GM18858 (cell line): ENCODE results near the gene ADCY6.

Experiments
- ATAC-seq: cut with Tn5 transposase; IDR thresholded peaks from one replicate; pipeline ENCODE4 v1.9.1; 2021; ENCODE audit not compliant: unreplicated experiment

The ADCY6 gene

DNA sequence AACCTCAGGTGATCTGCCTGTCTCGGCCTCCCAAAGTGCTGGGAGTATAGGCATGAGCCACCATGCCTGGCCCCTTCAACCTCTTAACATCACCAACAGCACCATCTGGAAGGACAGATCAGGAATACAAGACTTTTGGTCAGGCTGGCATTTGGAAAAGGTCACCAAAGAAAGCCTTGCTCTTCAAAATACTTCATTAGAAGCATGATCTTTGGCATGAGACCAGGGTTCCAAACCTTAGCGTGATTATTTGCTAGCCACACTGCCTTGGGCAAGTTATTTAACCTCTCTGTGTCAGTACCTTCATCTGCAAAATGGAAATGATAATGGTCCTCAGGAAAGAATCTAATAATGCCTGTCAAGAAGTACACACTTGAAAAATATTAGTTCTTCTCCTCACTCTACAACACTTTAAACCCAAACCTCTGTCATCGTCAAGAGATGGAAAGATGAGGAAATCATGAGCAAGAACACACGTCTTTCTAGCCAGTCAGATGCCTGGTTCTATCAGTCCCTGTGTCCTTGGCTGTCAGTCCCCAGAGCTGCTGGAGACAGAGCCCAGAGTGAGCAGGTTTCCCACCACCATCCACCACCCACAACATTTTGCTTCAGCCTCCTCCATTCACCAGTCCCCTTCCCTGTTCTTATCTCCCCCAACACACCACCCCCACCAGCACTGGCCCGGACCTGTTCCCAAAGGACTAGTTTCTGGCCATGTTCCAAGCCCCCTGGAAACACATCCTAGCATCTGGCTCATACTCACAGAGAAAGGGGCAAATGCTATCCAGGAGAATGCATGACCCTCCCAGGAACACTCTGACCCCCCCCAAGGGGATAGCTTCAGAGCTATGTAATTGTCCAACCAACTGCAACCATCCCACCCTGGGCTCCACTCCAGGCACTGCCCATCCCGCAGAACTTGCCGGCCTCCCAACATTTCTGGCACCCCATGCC, 2.0 kb downstream of the ADCY6 start:
- no peak for ATAC-seq

DNA sequence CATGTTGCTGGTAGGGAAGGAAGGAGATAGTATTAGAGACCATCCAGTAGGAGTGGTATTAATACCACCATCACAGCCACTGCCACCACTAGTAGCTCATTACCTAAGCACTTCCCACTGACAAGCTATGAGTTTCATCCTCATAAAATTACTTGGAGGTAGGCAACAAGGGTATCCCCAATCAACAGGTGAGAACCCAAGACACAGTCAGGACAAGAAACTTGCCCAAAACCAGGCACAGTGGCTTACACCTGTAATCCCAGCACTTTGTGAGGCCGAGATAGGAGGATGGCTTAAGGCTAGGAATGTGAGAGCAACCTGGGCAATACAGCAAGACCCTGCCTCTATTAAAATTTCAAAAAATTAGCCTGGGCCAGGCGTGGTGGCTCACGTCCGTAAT, 5.5 kb downstream of the ADCY6 start:
- no peak for ATAC-seq

DNA sequence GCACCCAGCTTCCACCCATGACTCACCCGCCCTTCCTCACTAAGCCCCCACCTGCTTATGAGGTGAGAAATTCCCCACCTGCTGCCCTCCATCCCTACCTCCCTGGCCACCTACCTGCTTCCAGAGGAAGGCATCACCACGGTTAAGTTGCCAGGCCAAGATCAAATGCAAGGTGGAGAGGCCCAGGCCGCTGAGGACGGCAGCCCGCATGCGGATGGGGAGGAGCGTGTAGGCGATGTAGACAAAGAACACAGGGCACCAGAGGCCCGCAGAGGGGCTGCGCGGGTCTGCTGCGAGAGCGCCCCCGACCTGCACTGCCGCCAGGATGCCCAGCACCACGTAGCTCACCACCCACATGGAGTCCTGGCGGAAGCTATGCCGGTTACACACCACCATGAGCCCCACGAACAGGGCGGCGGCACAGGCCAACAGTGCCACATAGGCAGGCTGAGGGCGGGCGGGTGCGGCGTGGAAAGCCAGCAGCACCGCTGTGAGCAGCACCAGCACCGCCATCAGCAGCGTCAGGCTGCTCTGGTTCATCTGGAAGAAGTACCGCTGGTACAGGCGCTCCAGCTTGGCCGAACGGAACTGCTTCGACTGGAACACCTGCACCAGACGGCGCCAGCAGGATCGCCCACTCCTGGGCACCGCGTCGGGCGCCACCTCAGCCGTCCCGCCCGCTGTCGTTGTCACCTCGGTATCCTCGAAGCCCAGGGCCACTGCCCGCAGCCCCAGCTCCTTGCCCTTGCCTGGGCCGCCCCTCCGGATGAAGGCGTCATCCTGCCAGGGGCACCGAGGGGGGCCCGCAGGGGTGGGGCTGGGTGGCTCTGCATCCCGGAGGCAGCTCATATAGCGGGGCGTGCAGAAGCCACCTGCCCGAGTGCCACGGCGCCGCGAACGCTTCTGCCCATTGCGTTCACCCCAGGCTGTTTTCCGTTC, 6.2 kb downstream of the ADCY6 start:
- no peak for ATAC-seq

DNA sequence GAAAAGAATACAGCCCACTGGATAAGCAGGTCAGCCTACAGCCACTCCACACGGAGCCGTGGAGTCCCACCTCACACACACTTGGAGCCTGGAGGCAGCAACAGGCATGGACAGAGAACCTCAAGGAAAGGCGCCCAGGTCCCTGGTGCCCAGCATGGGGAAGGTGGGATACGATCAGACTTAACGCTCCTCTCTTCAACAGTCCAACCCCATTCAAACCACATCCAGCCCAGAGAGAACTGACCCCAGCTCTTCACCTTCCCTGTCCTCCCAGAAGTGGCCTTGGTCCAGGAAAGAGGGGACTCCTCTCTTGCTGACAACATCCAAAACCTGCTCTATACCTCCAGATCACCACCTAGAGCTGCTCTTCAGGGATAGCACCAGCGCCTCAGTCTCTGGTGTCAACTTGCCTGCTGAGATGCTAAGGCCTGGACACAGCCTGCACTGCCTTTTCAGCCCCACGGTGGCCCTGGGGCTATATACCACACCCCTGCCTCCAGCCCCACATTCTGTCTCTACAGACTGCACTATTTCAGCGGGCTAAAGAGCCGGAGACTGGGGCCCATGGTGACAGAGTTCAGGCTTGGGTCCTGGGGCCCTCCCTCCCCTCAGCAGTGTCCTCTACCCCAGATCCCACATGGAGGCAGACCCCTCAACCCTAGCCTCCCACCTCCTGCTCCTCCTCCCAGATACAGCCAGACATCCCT, 7.0 kb downstream of the ADCY6 start:
- ATAC-seq, result no peak

DNA sequence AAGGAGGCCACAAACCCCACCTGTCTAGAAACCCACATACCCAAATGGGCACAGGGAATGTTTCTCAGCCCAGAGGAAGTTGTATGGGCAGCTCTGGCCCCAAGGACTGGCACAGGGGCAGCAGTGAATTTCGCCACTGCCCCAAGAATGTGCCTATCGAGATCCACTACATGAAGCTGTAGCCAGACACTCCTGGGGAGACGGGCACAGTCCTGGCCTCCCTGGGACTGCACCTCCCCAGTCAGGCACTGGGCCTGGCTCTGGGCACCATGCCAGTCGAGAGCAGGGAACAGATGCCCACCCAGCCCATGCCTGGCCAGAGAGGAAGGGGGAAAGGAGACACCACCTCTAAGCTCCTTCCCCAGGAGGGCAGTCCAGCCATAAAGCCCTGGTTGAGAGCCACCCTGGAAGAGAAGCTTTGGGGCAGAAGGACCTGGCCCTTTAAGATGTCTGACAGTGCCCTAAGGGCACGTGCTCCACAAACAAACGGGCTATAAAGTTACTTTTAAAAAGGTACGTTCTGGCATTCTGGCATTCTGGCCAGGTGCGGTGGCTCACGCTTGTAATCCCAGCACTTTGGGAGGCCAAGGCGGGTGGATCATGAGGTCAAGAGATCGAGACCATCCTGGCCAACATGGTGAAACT, 8.4 kb downstream of the ADCY6 start:
- ATAC-seq, result no peak

DNA sequence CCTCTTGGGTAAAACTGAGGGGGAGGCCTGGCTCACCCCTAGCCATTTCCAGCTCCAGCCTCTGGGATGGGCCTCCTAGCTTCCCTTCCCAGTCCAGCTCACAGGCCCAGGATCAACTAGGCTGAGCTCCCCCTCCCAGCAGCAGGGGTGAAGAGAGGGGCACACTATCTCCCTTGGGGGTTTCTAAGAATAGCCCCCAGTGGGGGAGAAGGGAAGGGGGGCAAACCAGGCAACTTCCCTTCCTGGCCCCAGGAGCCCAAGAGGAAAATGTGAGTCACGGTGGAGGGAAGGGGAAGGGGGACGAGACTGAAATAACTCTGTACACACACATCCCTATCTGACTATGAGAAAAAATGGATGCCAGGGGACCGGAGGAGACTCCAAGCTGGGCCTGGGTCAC, 9.0 kb downstream of the ADCY6 start:
- ATAC-seq, result no peak

DNA sequence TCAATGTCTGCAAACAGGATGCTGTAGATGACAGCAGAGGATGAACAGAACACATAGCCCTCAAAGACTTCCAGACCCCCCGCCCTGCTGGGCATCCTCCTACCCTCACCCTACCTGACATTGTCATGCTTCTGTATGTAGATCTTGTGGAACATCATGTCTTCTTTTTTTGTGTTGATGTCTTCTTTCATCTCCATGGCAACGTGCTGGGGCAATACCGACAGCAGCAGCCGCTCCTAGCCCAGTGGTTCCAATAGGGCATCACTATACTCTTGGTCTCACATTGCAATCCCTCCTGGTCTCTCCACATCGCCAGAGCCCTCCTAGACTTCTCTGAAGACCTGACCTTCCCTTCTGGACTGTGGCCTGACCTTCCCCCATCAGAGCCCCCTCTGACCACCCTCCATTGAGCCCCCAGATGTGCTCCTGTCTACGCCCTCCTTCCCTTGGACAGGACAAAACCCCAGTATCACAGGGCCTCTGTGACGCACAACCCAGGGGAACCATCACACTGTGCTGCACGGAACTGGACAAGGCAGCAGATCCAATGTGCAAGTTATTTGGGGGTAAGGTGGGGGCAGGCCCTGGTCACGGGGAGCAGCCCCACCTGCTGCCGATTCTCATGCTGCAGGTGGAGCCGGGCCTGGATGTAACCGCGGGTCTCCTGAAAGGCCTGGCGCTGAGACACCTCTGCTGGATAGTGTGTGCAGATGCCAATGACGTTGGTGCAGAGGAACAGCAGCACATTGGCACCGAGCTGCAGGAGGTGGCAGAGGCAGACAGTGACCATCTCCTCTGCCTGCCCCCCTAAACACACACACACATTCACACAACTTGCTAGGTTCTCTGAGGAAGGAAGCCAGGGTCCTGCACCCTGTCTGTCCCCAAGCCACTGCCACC, 11.1 kb downstream of the ADCY6 start:
- no peak for ATAC-seq

DNA sequence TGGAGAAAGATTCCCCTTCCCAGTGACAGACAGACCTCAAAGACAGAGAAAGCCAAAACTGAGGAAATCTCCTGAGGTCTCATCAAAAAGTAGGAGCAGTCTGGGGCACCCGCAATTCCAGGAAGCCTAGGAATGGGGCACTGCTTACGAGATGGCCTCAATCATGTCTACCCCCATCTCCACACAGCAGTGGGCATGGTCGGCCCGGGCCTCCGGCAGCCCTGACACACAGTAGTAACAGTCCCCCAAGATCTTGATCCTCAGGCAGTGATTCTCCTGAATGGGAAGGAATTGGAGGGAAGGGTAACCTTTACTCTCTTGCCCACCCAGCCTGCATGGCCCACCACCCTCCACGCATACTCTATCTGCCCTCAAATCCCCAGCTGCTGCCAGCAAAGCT, 11.9 kb downstream of the ADCY6 start:
- no peak for ATAC-seq

DNA sequence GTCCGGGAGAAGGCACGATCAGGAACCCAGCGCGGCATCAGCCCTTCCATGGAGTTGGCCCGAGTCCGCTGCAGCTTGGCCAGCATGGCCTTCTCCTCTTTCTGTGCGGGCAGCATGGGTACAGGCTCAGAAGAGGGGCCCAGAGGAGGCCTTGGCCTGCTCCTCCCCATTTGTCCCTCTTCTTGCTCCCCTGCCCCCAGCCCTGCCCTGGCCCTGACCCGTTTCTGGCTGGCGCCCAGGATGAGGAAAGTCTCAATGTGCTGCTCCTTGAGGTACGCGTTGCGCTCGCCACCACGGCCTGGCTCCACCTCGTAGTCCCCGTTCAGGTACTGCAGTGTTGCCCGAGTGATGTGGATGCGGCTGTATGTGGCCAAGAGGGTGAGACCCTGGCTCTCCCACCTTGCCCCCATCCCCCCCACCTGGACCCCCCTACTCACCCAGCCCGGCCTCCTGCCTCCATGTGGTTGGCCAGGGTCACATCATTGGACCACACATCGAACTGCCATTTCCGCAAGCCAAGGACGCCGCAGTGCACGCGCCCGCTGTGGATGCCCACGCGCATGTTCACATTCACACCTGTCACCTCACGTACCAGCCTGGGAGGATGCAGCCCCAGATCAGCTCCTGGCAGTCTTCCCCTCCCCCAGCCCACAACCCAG, 12.8 kb downstream of the ADCY6 start:
- ATAC-seq, result no peak

DNA sequence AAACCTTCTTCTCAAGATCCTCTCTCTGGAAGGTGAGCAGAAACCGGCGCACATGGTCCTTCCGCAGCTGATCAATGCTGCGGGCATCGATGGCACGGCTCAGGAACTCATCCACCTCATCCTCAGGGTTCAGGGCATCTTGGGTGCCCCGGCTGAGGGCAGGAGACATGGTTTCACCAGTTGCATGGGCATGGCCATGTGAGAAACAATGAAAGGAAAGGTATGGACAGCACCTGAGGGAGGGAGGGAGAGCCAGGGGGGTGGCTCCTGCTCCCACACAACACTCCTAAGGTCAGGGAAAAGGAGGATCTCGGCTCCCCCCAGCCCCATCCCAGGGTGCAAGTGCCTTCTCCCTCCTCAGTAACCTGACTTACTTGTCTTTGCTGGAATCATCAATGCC, 13.6 kb downstream of the ADCY6 start:
- ATAC-seq, result no peak

DNA sequence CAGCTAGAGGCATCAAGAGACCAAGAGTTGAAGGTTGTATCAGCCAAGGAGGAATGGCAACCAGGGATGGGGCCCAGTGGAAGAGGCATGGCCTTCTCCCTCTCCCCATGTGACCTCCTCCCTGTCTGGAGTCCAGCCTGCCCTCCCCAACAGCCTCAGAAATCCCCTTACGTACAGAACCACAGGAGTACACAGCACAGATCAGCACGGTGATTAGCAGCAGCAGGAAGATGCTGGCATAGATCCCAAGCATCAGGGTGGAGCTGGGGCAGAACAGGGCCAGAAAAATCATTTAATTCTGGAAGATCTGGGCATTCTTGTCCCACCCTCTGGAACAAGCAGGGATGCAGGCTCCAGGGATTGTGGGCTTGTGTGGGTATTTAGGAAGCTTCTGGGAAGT, 14.4 kb downstream of the ADCY6 start:
- no peak for ATAC-seq

DNA sequence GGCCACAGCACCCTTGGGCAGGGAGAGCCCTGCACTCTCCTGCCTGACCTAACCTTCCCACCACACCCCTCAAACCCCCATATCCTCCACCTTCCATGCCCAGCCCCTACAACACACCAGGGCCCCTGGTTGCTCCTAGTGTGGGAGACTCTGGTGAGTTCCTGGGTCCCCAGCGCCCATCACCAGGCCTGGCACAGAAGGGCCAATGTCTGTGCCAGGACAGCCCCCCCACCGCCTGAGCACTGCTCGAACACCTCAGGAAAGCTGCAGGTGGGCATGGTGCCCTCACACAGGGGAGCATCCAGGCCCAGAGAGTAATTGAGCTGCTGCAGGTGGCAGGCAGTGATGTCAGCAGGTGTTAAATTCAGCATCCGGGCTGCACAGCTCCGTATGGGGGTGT, 15.2 kb downstream of the ADCY6 start:
- no peak for ATAC-seq

DNA sequence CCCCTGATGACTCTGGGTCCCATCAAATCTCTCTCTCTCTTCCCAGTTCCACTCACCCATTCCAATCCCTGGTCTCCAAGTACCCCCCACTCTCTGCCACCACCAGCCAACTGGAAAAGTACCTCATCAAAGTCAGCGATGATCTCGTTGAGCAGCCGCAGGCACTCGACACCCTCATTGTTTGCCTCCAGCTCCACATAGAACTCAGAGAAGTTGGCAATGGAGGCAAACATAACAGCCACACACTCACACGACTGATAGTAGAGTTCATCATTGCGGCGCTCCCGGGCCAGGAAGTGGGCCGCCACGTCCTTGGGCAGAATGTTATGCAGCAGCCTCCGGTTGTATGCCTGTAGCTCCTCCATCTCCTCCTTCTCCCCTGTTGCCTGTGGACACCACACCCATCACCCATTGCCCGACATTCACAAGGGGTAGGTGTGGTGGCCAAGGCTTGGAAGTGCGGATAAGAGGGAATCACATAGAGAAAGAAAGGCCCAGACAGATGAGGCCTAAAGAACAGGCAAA, 17.2 kb downstream of the ADCY6 start:
- no peak for ATAC-seq

DNA sequence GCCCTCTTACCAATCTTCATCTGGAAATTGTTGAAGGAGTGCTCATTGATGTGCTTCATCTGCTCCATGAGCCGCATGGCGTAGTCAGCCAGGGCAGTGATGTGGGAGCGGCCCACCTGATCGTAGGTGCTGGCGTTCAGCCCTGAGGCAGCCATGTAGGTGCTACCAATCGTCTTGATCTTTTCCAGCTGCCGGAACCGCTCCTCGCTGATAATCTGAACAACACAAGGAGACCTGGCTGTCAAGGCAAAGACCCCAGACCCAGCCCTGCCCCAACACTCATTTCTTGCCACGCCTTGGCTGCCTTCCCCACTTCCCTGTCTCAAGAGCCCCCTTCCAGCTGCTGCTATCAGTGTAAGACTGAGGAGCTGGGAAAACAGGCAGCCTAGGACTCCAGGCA, 18.1 kb downstream of the ADCY6 start:
- ATAC-seq, result no peak

DNA sequence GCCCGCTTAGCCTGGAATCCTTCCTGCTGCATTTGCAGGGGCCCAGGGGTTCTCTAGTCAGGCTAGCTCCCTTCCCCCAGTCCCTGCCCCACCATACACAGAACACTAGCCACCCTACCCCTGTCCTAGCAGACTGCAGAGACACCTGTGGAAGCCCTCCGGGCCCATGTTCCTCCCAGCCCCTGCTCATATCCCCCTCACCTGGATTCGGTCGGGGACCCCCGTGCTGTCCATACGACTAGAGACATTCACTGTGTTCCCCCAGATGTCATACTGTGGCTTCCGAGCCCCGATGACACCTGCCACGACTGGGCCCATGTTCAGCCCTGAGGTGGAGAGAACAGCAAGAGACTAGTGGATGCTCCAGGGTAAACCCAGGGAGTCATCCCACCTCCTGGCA, 20.2 kb downstream of the ADCY6 start:
- no peak for ATAC-seq

DNA sequence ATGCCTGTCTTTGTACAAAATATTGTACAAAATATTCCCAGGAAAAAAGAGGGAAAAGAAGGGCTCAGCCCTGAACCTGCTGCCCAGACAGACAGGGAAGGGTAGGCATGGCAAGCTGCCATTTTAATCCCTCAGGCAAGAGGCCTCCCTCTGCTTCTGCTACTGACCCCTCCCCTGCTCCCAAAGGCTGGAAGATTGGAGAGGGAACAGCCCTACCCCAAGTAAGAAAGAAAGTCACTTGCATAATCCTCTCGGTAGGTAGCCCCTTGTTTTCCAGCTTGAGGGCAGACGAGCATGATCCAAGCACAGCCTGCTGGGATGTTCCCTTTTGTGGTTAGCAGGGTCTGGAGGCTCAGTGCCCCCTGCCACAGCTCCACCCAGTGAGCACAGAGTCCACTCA, 20.7 kb downstream of the ADCY6 start:
- ATAC-seq, result no peak

DNA sequence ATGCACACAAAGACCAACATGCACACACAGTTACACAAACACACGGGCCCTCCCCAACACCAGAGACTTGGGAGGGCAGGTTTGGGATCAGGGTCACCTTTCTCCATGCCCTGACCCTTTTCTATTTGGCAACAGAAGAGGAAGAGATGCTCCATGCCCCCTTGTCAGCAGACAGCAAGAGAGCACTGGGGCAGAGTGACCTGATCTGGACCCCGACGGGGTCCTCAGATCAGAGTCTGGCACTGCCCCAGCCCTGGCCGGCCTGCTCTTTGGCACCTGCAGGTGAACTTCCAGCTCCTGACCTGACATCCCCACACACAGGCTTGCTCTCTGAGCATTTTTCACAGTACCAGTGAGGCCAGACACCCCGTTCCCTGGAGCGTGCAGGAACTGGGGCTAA, 21.4 kb downstream of the ADCY6 start:
- no peak for ATAC-seq

DNA sequence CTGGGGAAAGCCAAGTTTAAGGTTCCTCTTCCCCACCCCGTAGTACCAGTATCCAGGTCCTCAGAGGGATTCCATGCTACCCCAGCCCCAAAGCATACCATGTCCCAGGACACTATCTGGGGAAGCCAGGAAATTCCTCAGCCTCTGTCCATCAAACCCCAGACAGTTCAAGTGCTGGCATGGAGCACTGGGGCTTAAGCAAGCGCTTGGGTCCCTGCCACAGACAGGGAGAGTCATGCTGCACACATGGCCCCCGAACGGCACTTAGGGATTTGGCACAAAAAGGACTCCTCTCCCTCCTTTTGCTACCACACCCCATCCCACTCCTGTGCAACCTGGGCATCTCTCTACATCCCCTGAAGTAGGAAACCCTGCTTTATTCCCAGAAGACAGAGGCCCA, 21.8 kb downstream of the ADCY6 start:
- no peak for ATAC-seq

DNA sequence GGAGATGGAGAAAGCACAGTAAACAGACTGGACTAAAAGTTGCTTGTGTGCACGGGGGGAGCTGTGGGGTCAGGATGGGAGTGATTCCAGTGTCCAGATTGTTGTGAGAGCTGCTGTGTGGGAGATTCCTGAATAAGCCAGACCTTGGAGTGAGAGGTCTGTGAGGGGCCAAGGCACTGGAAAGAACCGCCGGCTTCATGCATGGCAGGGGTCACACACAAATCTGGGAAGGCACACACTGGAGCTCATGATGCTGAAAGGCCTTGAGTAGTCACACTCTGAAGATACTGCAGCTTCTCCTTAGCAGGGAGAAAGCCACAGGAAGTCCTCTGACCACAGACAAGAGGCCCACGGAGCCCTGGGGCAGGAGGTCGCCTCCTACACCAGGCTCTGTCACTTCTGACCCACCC, 23.1 kb downstream of the ADCY6 start:
- no peak for ATAC-seq
